K562 (cell line): Measurements from ENCODE around the gene CD48. TPM values are rescaled to one million over a fixed set of nuclear protein-coding genes. Genes with fewer than 3 reads are reported as not detected.

Experiments used
- ATAC-seq: fragments of 200-7000 bp; cut with Tn5 transposase; 3 replicates; pipeline ENCODE4 v1.9.1; 2020; ENCODE audit warnings: moderate library complexity
- Bru-seq: library from RNA; stranded (reverse); fragments of 400-500 nt; gene quantifications from one replicate; lab custom pipeline; 2021; lab: Mats Ljungman, UMichigan
- BruChase-seq, 2 experiments: library from RNA; stranded (reverse); fragments of 400-500 nt; gene quantifications; one replicate each; lab custom pipeline; 2021; lab: Mats Ljungman, UMichigan
- BruUV-seq: library from RNA; stranded (reverse); fragments of 400-500 nt; replicated peaks from 2 replicates; lab custom pipeline; 2021; lab: Mats Ljungman, UMichigan
- CTCF ChIA-PET: fragments of 300-600 bp; formaldehyde crosslinking; extraction: SDS; loops from one replicate; lab custom pipeline; 2021; ENCODE audit warnings: low intra/inter-chr PET ratio; lab: Yijun Ruan, JAX
- POLR2A ChIA-PET: fragments of 300-600, 350-650 bp; sonication (Branson Sonifier 250); formaldehyde crosslinking; extraction: SDS; loops from one replicate; lab custom pipeline; 2021; ENCODE audit warnings: antibody characterized with exemption, inconsistent platforms; lab: Yijun Ruan, JAX
- DNase-seq, 4 experiments: peaks; one replicate each; pipeline versions ENCODE4 v3.0.0 to v3.0.0-alpha.2; 2011 to 2018; ENCODE audit warnings: low spot score in 3 of 4, mixed read lengths in 3 of 4; ENCODE audit errors: extremely low read depth in 1 of 4
- FAIRE-seq: peaks from 2 replicates; lab custom pipeline; 2011; peaks lifted over from hg19 to GRCh38; lab: Jason Lieb, UNC
- H2AFZ ChIP-seq: 2 replicates; pipeline ENCODE4 v1.6.0; 2011; ENCODE audit warnings: low read depth, low read length, control low read depth, inconsistent platforms
- H3K27ac ChIP-seq: fragments of 200-600 bp; 3 replicates; pipeline ENCODE4 v1.8.0; 2011; ENCODE audit warnings: low read depth, mild to moderate bottlenecking, control low read depth, inconsistent platforms, low read length, moderate library complexity, mixed read lengths; ENCODE audit errors: extremely low read depth
- H3K27me3 ChIP-seq, 2 experiments: fragments of 300-600 bp in 1 of 2; 2 replicates in 1 of 2; 3 replicates in 1 of 2; pipeline versions ENCODE4 v1.6.0 to v1.8.0; 2011; ENCODE audit warnings: inconsistent platforms in 2 of 2, low read length in 2 of 2, mild to moderate bottlenecking in 1 of 2, mixed read lengths in 1 of 2, moderate library complexity in 1 of 2; ENCODE audit not compliant: control insufficient read depth in 2 of 2, insufficient read depth in 2 of 2
- H3K36me3 ChIP-seq: fragments of 300-600 bp; 3 replicates; pipeline ENCODE4 v1.8.0; 2011; ENCODE audit warnings: mild to moderate bottlenecking, low read length, inconsistent platforms; ENCODE audit not compliant: control insufficient read depth, insufficient read depth
- H3K4me1 ChIP-seq, 2 experiments: fragments of 200-600 bp in 1 of 2; replicated peaks in 1 of 2; 2 replicates in 1 of 2; 3 replicates in 1 of 2; pipeline versions ENCODE4 v1.5.1 to v1.8.0; 2011; ENCODE audit warnings: inconsistent platforms in 2 of 2, low read length in 2 of 2, mild to moderate bottlenecking in 1 of 2, mixed read lengths in 1 of 2, moderate library complexity in 1 of 2; ENCODE audit not compliant: control insufficient read depth in 2 of 2, insufficient read depth in 2 of 2
- H3K4me2 ChIP-seq: 2 replicates; pipeline ENCODE4 v1.6.1; 2011; ENCODE audit warnings: low read length, control low read depth, inconsistent platforms, mixed read lengths; ENCODE audit not compliant: insufficient read depth
- H3K4me3 ChIP-seq: fragments of 200-600 bp; sonication (generic), shearing (Covaris generic); 2 replicates; pipeline ENCODE4 v1.5.1; 2016; ENCODE audit warnings: control low read depth, inconsistent platforms
- H3K79me2 ChIP-seq: fragments of 200-600 bp; 3 replicates; pipeline ENCODE4 v1.8.0; 2011; ENCODE audit warnings: low read length, inconsistent platforms; ENCODE audit not compliant: control insufficient read depth, insufficient read depth
- H3K9ac ChIP-seq, 2 experiments: 2 replicates each; pipeline versions ENCODE4 v1.6.0 to v1.6.1; 2011; ENCODE audit warnings: low read depth in 2 of 2, low read length in 2 of 2, control low read depth in 1 of 2, inconsistent platforms in 1 of 2, mild to moderate bottlenecking in 1 of 2, mixed read lengths in 1 of 2; ENCODE audit not compliant: insufficient read depth in 1 of 2
- H3K9me1 ChIP-seq: one replicate; pipeline ENCODE4 v1.6.0; 2011; ENCODE audit warnings: inconsistent platforms, mild to moderate bottlenecking, low read length, moderate library complexity; ENCODE audit not compliant: control insufficient read depth, insufficient read depth
- H3K9me3 ChIP-seq: replicated peaks from 2 replicates; pipeline ENCODE4 v1.5.1; 2011; ENCODE audit warnings: low read depth, low read length, inconsistent platforms; ENCODE audit not compliant: control insufficient read depth, insufficient read depth
- H4K20me1 ChIP-seq: replicated peaks from 2 replicates; pipeline ENCODE4 v1.6.1; 2011; ENCODE audit warnings: low read length, inconsistent platforms, mixed read lengths; ENCODE audit not compliant: control insufficient read depth, insufficient read depth
- CHCHD3 ChIP-seq: fragments of 250-450 bp; sonication (Bioruptor Pico); IDR thresholded peaks from 2 replicates; pipeline ENCODE4 v2.1.2; 2022; ENCODE audit warnings: mild to moderate bottlenecking
- HMGN3 ChIP-seq: IDR thresholded peaks from 2 replicates; pipeline ENCODE4 v1.6.1; 2011; ENCODE audit warnings: borderline replicate concordance, low read depth, mild to moderate bottlenecking, mixed read lengths, low read length; ENCODE audit not compliant: insufficient read length; ENCODE audit errors: extremely low read depth
- KDM2B ChIP-seq: fragments of 250-450 bp; sonication (Bioruptor Pico); IDR thresholded peaks from 2 replicates; pipeline ENCODE4 v1.8.0; 2021; ENCODE audit warnings: mild to moderate bottlenecking, moderate library complexity
- MCM2 ChIP-seq: fragments of 450-650 bp; IDR thresholded peaks from 2 replicates; pipeline ENCODE4 v1.6.1; 2017; ENCODE audit warnings: low read depth, mild to moderate bottlenecking
- MTA3 ChIP-seq: fragments of 450-650 bp; formaldehyde crosslinking; IDR thresholded peaks from 2 replicates; pipeline ENCODE4 v1.6.1; 2017; ENCODE audit warnings: mild to moderate bottlenecking, borderline replicate concordance
- POLR3A ChIP-seq: IDR thresholded peaks from 2 replicates; pipeline ENCODE4 v1.6.1; 2011; ENCODE audit warnings: borderline replicate concordance, mild to moderate bottlenecking, moderate library complexity; ENCODE audit not compliant: insufficient read length, insufficient read depth; ENCODE audit errors: extremely low read depth
- SMARCC2 ChIP-seq: fragments of 450-650 bp; IDR thresholded peaks from 2 replicates; pipeline ENCODE4 v1.6.1; 2017; ENCODE audit warnings: antibody characterized with exemption, moderate library complexity, mild to moderate bottlenecking, low read depth
- SUPT5H ChIP-seq: fragments of 450-650 bp; IDR thresholded peaks from 2 replicates; pipeline ENCODE4 v1.6.1; 2016
- TAF7 ChIP-seq: fragments of 450-650 bp; IDR thresholded peaks from 2 replicates; pipeline ENCODE4 v1.6.1; 2016; ENCODE audit warnings: missing genetic modification characterization, missing compliant biosample characterization
- ZC3H11A ChIP-seq: IDR thresholded peaks from 2 replicates; pipeline ENCODE4 v1.6.1; 2012; ENCODE audit warnings: low read depth, low read length, improper control_type of control experiment
- ZNF354B ChIP-seq: fragments of 250-450 bp; sonication (Bioruptor Pico); IDR thresholded peaks from 2 replicates; pipeline ENCODE4 v1.4.0; 2020
- WGBS: fragments of 100-300 bp; shearing (Covaris generic); methylation state at CpG from one replicate; pipeline ENCODE4 v1.1.6; 2016; ENCODE audit warnings: low coverage, mixed read lengths; ENCODE audit not compliant: insufficient coverage; ENCODE audit errors: missing lambda C conversion rate; 5-methylcytosine and 5-hydroxymethylcytosine counted together
- in situ Hi-C: fragments of 300-500 bp; cut with MboI; formaldehyde crosslinking; loops from 4 replicates; pipeline ENCODE4 v1.15.0; 2018; ENCODE audit warnings: inconsistent platforms, mixed read lengths
- intact Hi-C: fragments of 100-400 bp; cut with micrococcal nuclease; formaldehyde crosslinking; loops from 2 replicates; pipeline ENCODE4 v1.14.2; 2022
- long read RNA-seq, 3 experiments: library from polyadenylated mRNA in 2 of 3; library from RNA in 1 of 3; unstranded in 2 of 3; stranded (forward) in 1 of 3; transcript quantifications; one replicate each; pipeline ENCODE4 v2.0.0, GENCODE V29; 2019 to 2022
- polyA minus RNA-seq, 3 experiments: library from RNA; depleted of rRNA, polyadenylated mRNA; stranded (reverse); fragments of >200 nt; gene quantifications; 2 replicates each; pipeline ENCODE4 v1.2.3, GENCODE V29; 2011
- polyA plus RNA-seq, 8 experiments: library from polyadenylated mRNA; depleted of rRNA in 4 of 8; stranded (reverse) in 5 of 8; unstranded in 3 of 8; fragments of >200 nt; fragmentation: Nextera tagmentation in 2 of 8; fragmentation: Illumina TruSeq in 1 of 8; extraction: Ambion mirVana in 2 of 8; extraction: Trizol in 1 of 8; gene quantifications; 2 replicates each; pipeline versions ENCODE4 v1.2.1 to v1.2.3, GENCODE V29; 2011 to 2014; ENCODE audit warnings: inconsistent platforms in 1 of 8, missing spikeins in 1 of 8
- total RNA-seq, 7 experiments: library from RNA; depleted of rRNA in 6 of 7; stranded (reverse); fragments of >200 nt in 6 of 7; fragmentation: Illumina TruSeq in 2 of 7; extraction: Trizol in 2 of 7; gene quantifications; 2 replicates each; pipeline versions ENCODE4 v1.2.1 to v1.2.3, GENCODE V29; 2011 to 2021; ENCODE audit warnings: low replicate concordance in 1 of 7
- TF ChIP-seq, protein P1 (sequence below), 2 experiments: fragments of 150-350 bp in 1 of 2; IDR thresholded peaks; 2 replicates each; pipeline ENCODE4 v1.6.1; 2012 to 2016; ENCODE audit warnings: low read depth in 2 of 2, low read length in 2 of 2, mild to moderate bottlenecking in 1 of 2, moderate library complexity in 1 of 2
- TF ChIP-seq, protein P2 (sequence below): sonication (generic); formaldehyde crosslinking; IDR thresholded peaks from 2 replicates; pipeline ENCODE4 v1.8.1; 2023; ENCODE audit warnings: mild to moderate bottlenecking, missing genetic modification reagents, moderate library complexity

The CD48 gene, protein sequence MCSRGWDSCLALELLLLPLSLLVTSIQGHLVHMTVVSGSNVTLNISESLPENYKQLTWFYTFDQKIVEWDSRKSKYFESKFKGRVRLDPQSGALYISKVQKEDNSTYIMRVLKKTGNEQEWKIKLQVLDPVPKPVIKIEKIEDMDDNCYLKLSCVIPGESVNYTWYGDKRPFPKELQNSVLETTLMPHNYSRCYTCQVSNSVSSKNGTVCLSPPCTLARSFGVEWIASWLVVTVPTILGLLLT
- total RNA-seq (2011; cell fraction: chromatin; rRNA removed; ENCODE audit: low replicate concordance) = not detected in 2 replicates
- total RNA-seq (2011; cell fraction: nucleolus; rRNA removed) = not detected in 2 replicates
- not detected in 2 replicates for total RNA-seq (2011; cell fraction: nucleoplasm; rRNA removed)
- total RNA-seq (2014; rRNA removed) (0.53 TPM in 1 of 2 replicates, not detected in the other), total RNA-seq (2014; rRNA removed; fragmentation: Illumina TruSeq; extraction: Trizol) (0.11 and 0.38 TPM in 2 replicates), total RNA-seq (2015; rRNA removed; fragmentation: Illumina TruSeq; extraction: Trizol) (0.40 and 0.94 TPM in 2 replicates), total RNA-seq (2021) (0.42 and 0.65 TPM in 2 replicates), polyA plus RNA-seq (2011; rRNA removed) (not detected in 2 replicates), polyA plus RNA-seq (2014; fragmentation: Illumina TruSeq; extraction: Trizol) (0.10 and 0.24 TPM in 2 replicates), polyA plus RNA-seq (2014; fragmentation: Nextera tagmentation; extraction: Ambion mirVana) (under 1 TPM in 1 of 2 experiments, not detected in 1; 0.27 TPM), polyA plus RNA-seq (2014; rRNA removed) (0.18 and 0.30 TPM in 2 replicates), polyA minus RNA-seq (2011; rRNA and poly(A)+ RNA removed) (0.27 TPM in 1 of 2 replicates, not detected in the other), Bru-seq, nascent RNA (percentile 10 among the genes with signal in this experiment), BruChase-seq, experiment 1, labeled RNA remaining after a 2-hour chase (percentile 5 among the genes with signal in this experiment), BruChase-seq, experiment 2, labeled RNA remaining after a 6-hour chase (not detected)
- polyA plus RNA-seq (2011; cell fraction: cytosol; rRNA removed) = 0.06 TPM in 1 of 2 replicates, not detected in the other
- polyA plus RNA-seq (2011; cell fraction: nucleus; rRNA removed) = not detected in 2 replicates
- polyA plus RNA-seq (2012) = 0.26 and 2.0 TPM in 2 replicates
- polyA minus RNA-seq (2011; cell fraction: cytosol; rRNA and poly(A)+ RNA removed) = not detected in 2 replicates
- polyA minus RNA-seq (2011; cell fraction: nucleus; rRNA and poly(A)+ RNA removed) = not detected in 2 replicates
- long read RNA-seq, experiment 1 = 0 reads
- long read RNA-seq, experiment 2 = 0 reads
- long read RNA-seq, experiment 3 = 0 reads

DNA sequence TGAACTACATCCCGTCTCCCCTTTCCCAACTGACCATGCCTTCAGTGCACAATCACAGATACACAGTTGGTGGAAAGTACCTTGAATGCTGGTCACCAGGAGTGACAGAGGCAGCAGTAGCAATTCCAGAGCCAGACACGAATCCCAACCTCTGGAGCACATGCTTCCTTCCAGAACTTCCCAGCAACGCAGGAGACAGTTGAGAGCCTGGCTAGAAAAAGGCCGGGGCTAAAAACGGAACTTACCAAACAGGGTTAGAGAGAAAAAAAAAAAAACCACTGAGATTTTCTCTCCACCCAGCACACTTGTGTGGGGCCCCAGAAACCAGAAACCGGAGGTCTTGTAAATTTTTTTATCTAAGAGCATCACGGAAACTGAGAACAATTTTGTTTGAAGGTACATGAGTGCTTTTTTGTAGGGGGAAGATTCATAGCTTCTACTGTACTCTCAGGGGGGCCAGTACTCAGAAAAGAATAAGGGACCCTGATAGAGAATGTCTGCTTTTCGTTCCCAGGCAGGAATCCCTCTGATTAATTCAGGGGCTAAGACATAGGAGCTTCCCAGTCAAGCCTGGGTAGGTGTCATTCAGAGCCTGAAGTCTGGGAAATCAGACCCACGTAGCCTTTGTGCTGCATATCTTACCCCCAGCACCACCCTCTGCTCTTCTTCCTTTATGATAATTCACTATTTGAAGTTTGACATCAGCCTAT lies at the start of gene CD48:
TSS of gene CD48 (minus strand) at position 221 of the 710 bp plus-strand sequence. CDS start at position 162, 59 bp downstream.
- no peaks in the 10 kb centered on the region for H4K20me1 ChIP-seq
- H3K79me2 ChIP-seq = no peaks in the 10 kb centered on the region
- H3K9me3 ChIP-seq = no peaks in the 10 kb centered on the region
- ChIA-PET POLR2A (no interaction called here), CTCF (no interaction called here)
- no TSS peak for BruUV-seq
- peaks cover 21 to 28% of the 10 kb centered on the region in 2 experiments; a peak in 4 of 5 replicates for H3K27me3 ChIP-seq
- H3K9me1 ChIP-seq = no peaks in the 10 kb centered on the region
- intact Hi-C loops = no loop called here
- no peak for DNase-seq
- no peak for FAIRE-seq
- no peak within 1 kb of the TSS for H2AFZ ChIP-seq
- ATAC-seq = no peak
- WGBS = 1% methylated on average over 9 of the region's 9 CpGs
- in situ Hi-C loops = no loop called here
- H3K4me1 ChIP-seq = no peaks in the 10 kb centered on the region; a peak in 1 of 5 replicates
- H3K27ac ChIP-seq = no peak within 1 kb of the TSS
- H3K4me2 ChIP-seq = no peak within 1 kb of the TSS
- H3K36me3 ChIP-seq = no peaks in the 10 kb centered on the region
- H3K9ac ChIP-seq = no peak within 1 kb of the TSS; a peak in 1 of 4 replicates
- H3K4me3 ChIP-seq = no peak within 1 kb of the TSS
- TF ChIP-seq MTA3 = no peak
- no peak for TF ChIP-seq MCM2
- no peak for TF ChIP-seq CHCHD3 (CRISPR knock-in tag)
- no peak for TF ChIP-seq SMARCC2
- TF ChIP-seq, protein P1, sequence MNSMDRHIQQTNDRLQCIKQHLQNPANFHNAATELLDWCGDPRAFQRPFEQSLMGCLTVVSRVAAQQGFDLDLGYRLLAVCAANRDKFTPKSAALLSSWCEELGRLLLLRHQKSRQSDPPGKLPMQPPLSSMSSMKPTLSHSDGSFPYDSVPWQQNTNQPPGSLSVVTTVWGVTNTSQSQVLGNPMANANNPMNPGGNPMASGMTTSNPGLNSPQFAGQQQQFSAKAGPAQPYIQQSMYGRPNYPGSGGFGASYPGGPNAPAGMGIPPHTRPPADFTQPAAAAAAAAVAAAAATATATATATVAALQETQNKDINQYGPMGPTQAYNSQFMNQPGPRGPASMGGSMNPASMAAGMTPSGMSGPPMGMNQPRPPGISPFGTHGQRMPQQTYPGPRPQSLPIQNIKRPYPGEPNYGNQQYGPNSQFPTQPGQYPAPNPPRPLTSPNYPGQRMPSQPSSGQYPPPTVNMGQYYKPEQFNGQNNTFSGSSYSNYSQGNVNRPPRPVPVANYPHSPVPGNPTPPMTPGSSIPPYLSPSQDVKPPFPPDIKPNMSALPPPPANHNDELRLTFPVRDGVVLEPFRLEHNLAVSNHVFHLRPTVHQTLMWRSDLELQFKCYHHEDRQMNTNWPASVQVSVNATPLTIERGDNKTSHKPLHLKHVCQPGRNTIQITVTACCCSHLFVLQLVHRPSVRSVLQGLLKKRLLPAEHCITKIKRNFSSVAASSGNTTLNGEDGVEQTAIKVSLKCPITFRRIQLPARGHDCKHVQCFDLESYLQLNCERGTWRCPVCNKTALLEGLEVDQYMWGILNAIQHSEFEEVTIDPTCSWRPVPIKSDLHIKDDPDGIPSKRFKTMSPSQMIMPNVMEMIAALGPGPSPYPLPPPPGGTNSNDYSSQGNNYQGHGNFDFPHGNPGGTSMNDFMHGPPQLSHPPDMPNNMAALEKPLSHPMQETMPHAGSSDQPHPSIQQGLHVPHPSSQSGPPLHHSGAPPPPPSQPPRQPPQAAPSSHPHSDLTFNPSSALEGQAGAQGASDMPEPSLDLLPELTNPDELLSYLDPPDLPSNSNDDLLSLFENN (IDR thresholded peaks at IDR 0.05; ENCODE audit: low read depth in 2 of 2, low read length in 2 of 2) = no peak
- TF ChIP-seq HMGN3 = no peak
- TF ChIP-seq TAF7 (tag) = no peak
- no peak for TF ChIP-seq POLR3A
- TF ChIP-seq ZNF354B (CRISPR knock-in tag) = no peak
- no peak for TF ChIP-seq ZC3H11A
- TF ChIP-seq, protein P2, sequence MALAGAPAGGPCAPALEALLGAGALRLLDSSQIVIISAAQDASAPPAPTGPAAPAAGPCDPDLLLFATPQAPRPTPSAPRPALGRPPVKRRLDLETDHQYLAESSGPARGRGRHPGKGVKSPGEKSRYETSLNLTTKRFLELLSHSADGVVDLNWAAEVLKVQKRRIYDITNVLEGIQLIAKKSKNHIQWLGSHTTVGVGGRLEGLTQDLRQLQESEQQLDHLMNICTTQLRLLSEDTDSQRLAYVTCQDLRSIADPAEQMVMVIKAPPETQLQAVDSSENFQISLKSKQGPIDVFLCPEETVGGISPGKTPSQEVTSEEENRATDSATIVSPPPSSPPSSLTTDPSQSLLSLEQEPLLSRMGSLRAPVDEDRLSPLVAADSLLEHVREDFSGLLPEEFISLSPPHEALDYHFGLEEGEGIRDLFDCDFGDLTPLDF (CRISPR knock-in tag) = no peak
- TF ChIP-seq SUPT5H = no peak
- TF ChIP-seq KDM2B (CRISPR knock-in tag) = no peak
